SK-N-MC (cell line): Measurements from ENCODE around the gene HYDIN.
"Not testable (repeated sequence)": the region's sequence is repeated elsewhere in the genome, so short reads cannot be mapped to it uniquely, and the experiment has no call there.

Source experiments
- EZH2 ChIP-seq: fragments of 200-600 bp; sonication (generic); IDR thresholded peaks from one replicate; pipeline ENCODE4 v1.6.1; 2017; ENCODE audit warnings: antibody characterized with exemption
- FOXP2 ChIP-seq: optimal IDR thresholded peaks from 2 replicates; pipeline ENCODE3; 2011; ENCODE audit warnings: mild to moderate bottlenecking, moderate library complexity; ENCODE audit not compliant: insufficient read depth; ENCODE audit errors: extremely low read length, control extremely low read depth
- POLR2AphosphoS5 ChIP-seq: IDR thresholded peaks from 2 replicates; pipeline ENCODE4 v1.6.1; 2012; ENCODE audit warnings: mild to moderate bottlenecking, low read depth, low read length, borderline replicate concordance

- TF ChIP-seq POLR2AphosphoS5, EZH2, FOXP2: not testable (repeated sequence)
These were observed 159.9 kb downstream of the HYDIN start for GRCh38 chr16:71070651-71071050.
